ENCODE results near the gene FRS2.

- TF ChIP-seq CTCF (conservative IDR thresholded peaks at IDR 0.05) = no peak
- no peak for TF ChIP-seq EZH2 (IDR thresholded peaks at IDR 0.05; ENCODE audit: low read depth)
Observed at GRCh38 chr12:69600804-69601203, 130.6 kb downstream of the FRS2 start.

Data from PC-9 (cell line).